ENCODE data around the gene EEPD1. TPM values are rescaled to one million over a fixed set of nuclear protein-coding genes. Genes with fewer than 3 reads are reported as not detected.

The EEPD1 gene
- total RNA-seq, 1 experiment from 2014 or later, result 7.8 TPM

DNA sequence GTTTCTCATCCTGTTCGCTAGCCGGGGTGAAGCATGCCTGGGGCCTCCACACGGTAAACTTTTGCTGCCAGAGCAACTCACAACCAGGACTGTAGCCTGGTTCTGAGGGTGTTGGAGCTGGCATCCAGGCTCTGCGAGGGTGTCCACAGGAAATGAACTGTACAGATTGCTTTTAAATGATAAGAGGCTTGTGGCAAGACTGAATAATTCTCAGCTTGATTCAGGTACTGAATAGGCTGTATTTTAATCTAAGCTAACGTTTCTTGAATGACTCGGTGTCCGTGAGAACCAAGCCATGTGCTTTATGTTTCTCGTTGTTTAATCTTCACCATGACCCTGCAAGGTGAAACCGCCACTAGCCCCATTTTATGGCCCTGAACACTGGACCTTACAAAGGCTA lies 49.3 kb downstream of the EEPD1 start:
- ATAC-seq, result no peak
- POLR2A ChIA-PET, result no interaction called here

DNA sequence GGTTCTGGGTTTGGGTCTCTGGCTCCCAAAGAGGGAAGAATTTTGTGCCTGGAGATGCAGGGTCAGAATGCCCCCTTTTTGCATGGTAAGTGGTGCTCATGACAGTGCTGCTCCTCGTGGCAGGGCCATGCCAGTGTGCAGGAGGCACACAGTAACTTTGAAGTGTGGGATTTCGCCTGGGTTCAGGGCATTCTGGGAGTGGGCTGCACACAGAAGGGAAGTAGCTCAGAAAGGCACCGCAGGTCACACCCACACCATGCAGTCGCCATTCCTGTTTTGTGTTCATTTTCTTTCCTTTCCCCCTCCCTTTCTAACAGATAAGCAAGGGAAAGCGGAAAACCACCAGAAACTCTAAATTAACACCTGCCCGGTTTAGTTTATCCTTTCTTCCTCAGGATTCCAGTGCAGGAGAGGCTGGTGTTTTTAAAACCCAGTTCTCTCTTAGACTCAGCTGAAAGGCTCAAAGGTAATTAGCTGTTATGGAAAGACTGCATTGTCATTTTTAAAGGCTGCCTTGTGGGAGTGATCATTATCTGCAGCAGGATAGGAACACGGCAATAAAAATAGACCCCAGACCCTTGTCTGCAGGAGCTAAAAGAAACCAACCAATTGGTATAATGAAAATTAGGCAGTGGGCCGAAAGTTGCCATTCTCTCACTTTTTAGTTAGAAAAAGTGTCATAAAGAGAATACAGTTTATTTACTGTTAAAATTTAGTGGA lies 50.2 kb downstream of the EEPD1 start:
- DNase-seq (ENCODE audit: low spot score) (no peak), ATAC-seq (no peak)
- Mint-ChIP-seq H3K9me3 (no peaks in the 10 kb centered on the region), H3K36me3 (peaks cover 4% of the 10 kb centered on the region; the same call in 1 of the 2 replicates), H3K4me1 (peaks cover 50% of the 10 kb centered on the region), H3K4me3 (no peak overlapping the region), H3K27me3 (ENCODE audit: low read depth) (no peaks in the 10 kb centered on the region), H3K27ac (peak overlapping the region; percentile 51)
- POLR2A ChIA-PET, result no interaction called here
- CTCF ChIA-PET, result interaction anchor here (0.5 to 1.4 kb wide), 3 partner anchors 41 to 182 kb away, joined by 3 to 4 read pairs (median 3); no protein-coding TSS in a partner anchor
- TF ChIP-seq, protein P1, sequence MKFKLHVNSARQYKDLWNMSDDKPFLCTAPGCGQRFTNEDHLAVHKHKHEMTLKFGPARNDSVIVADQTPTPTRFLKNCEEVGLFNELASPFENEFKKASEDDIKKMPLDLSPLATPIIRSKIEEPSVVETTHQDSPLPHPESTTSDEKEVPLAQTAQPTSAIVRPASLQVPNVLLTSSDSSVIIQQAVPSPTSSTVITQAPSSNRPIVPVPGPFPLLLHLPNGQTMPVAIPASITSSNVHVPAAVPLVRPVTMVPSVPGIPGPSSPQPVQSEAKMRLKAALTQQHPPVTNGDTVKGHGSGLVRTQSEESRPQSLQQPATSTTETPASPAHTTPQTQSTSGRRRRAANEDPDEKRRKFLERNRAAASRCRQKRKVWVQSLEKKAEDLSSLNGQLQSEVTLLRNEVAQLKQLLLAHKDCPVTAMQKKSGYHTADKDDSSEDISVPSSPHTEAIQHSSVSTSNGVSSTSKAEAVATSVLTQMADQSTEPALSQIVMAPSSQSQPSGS (CRISPR knock-in tag; IDR thresholded peaks at IDR 0.05; ENCODE audit: borderline replicate concordance, low read depth), result no peak
- TF ChIP-seq JAZF1 (CRISPR knock-in tag; IDR thresholded peaks at IDR 0.05) (no peak), TEAD1 (CRISPR knock-in tag; IDR thresholded peaks at IDR 0.05) (no peak), ETV6 (CRISPR knock-in tag; IDR thresholded peaks at IDR 0.05) (no peak), TCF7 (CRISPR knock-in tag; IDR thresholded peaks at IDR 0.05; ENCODE audit: low read depth) (no peak), NR3C1 (CRISPR knock-in tag; conservative IDR thresholded peaks at IDR 0.05; ENCODE audit: low read depth) (no peak), SMAD4 (CRISPR knock-in tag; IDR thresholded peaks at IDR 0.05) (no peak)
- TF ChIP-seq, protein P2, sequence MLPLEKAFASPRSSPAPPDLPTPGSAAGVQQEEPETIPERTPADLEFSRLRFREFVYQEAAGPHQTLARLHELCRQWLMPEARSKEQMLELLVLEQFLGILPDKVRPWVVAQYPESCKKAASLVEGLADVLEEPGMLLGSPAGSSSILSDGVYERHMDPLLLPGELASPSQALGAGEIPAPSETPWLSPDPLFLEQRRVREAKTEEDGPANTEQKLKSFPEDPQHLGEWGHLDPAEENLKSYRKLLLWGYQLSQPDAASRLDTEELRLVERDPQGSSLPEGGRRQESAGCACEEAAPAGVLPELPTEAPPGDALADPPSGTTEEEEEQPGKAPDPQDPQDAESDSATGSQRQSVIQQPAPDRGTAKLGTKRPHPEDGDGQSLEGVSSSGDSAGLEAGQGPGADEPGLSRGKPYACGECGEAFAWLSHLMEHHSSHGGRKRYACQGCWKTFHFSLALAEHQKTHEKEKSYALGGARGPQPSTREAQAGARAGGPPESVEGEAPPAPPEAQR (CRISPR knock-in tag; IDR thresholded peaks at IDR 0.05), result no peak
- TF ChIP-seq, protein P3, sequence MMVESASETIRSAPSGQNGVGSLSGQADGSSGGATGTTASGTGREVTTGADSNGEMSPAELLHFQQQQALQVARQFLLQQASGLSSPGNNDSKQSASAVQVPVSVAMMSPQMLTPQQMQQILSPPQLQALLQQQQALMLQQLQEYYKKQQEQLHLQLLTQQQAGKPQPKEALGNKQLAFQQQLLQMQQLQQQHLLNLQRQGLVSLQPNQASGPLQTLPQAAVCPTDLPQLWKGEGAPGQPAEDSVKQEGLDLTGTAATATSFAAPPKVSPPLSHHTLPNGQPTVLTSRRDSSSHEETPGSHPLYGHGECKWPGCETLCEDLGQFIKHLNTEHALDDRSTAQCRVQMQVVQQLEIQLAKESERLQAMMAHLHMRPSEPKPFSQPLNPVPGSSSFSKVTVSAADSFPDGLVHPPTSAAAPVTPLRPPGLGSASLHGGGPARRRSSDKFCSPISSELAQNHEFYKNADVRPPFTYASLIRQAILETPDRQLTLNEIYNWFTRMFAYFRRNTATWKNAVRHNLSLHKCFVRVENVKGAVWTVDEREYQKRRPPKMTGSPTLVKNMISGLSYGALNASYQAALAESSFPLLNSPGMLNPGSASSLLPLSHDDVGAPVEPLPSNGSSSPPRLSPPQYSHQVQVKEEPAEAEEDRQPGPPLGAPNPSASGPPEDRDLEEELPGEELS (CRISPR knock-in tag; IDR thresholded peaks at IDR 0.05), result no peak
- TF ChIP-seq, protein P4, sequence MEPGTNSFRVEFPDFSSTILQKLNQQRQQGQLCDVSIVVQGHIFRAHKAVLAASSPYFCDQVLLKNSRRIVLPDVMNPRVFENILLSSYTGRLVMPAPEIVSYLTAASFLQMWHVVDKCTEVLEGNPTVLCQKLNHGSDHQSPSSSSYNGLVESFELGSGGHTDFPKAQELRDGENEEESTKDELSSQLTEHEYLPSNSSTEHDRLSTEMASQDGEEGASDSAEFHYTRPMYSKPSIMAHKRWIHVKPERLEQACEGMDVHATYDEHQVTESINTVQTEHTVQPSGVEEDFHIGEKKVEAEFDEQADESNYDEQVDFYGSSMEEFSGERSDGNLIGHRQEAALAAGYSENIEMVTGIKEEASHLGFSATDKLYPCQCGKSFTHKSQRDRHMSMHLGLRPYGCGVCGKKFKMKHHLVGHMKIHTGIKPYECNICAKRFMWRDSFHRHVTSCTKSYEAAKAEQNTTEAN (CRISPR knock-in tag; IDR thresholded peaks at IDR 0.05), result no peak
- TF ChIP-seq, protein P5, sequence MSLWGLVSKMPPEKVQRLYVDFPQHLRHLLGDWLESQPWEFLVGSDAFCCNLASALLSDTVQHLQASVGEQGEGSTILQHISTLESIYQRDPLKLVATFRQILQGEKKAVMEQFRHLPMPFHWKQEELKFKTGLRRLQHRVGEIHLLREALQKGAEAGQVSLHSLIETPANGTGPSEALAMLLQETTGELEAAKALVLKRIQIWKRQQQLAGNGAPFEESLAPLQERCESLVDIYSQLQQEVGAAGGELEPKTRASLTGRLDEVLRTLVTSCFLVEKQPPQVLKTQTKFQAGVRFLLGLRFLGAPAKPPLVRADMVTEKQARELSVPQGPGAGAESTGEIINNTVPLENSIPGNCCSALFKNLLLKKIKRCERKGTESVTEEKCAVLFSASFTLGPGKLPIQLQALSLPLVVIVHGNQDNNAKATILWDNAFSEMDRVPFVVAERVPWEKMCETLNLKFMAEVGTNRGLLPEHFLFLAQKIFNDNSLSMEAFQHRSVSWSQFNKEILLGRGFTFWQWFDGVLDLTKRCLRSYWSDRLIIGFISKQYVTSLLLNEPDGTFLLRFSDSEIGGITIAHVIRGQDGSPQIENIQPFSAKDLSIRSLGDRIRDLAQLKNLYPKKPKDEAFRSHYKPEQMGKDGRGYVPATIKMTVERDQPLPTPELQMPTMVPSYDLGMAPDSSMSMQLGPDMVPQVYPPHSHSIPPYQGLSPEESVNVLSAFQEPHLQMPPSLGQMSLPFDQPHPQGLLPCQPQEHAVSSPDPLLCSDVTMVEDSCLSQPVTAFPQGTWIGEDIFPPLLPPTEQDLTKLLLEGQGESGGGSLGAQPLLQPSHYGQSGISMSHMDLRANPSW (CRISPR knock-in tag; conservative IDR thresholded peaks at IDR 0.05; ENCODE audit: low read depth), result no peak
- TF ChIP-seq, protein P6, sequence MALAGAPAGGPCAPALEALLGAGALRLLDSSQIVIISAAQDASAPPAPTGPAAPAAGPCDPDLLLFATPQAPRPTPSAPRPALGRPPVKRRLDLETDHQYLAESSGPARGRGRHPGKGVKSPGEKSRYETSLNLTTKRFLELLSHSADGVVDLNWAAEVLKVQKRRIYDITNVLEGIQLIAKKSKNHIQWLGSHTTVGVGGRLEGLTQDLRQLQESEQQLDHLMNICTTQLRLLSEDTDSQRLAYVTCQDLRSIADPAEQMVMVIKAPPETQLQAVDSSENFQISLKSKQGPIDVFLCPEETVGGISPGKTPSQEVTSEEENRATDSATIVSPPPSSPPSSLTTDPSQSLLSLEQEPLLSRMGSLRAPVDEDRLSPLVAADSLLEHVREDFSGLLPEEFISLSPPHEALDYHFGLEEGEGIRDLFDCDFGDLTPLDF (CRISPR knock-in tag; IDR thresholded peaks at IDR 0.05), result no peak

More for the DNA sequence above, 49.3 kb downstream of the EEPD1 start:
- H3K36me3 Mint-ChIP-seq, result peaks cover 6% of the 10 kb centered on the region; the same call in 1 of the 2 replicates
- H3K27me3 Mint-ChIP-seq (ENCODE audit: low read depth), result no peaks in the 10 kb centered on the region
- no peak overlapping the region for H3K4me3 Mint-ChIP-seq
- CTCF ChIA-PET, result interaction anchor here (1.3 to 1.5 kb wide), 3 partner anchors 115 to 181 kb away, joined by 3 to 6 read pairs (median 4); no protein-coding TSS in a partner anchor
- H3K27ac Mint-ChIP-seq, result no peak overlapping the region
- no peaks in the 10 kb centered on the region for H3K9me3 Mint-ChIP-seq
- no peak for DNase-seq (ENCODE audit: low spot score)
- H3K4me1 Mint-ChIP-seq, result peaks cover 42% of the 10 kb centered on the region
- TF ChIP-seq, protein P7, sequence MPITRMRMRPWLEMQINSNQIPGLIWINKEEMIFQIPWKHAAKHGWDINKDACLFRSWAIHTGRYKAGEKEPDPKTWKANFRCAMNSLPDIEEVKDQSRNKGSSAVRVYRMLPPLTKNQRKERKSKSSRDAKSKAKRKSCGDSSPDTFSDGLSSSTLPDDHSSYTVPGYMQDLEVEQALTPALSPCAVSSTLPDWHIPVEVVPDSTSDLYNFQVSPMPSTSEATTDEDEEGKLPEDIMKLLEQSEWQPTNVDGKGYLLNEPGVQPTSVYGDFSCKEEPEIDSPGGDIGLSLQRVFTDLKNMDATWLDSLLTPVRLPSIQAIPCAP (CRISPR knock-in tag; IDR thresholded peaks at IDR 0.05), result no peak
- TF ChIP-seq, protein P8, sequence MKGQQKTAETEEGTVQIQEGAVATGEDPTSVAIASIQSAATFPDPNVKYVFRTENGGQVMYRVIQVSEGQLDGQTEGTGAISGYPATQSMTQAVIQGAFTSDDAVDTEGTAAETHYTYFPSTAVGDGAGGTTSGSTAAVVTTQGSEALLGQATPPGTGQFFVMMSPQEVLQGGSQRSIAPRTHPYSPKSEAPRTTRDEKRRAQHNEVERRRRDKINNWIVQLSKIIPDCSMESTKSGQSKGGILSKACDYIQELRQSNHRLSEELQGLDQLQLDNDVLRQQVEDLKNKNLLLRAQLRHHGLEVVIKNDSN (CRISPR knock-in tag; IDR thresholded peaks at IDR 0.05), result no peak
- no peak for TF ChIP-seq ZNF121 (CRISPR knock-in tag; IDR thresholded peaks at IDR 0.05)
- TF ChIP-seq, protein P4 (CRISPR knock-in tag; IDR thresholded peaks at IDR 0.05), result no peak
- TF ChIP-seq ESRRA (CRISPR knock-in tag; IDR thresholded peaks at IDR 0.05; ENCODE audit: borderline replicate concordance), result no peak
- TF ChIP-seq, protein P9, sequence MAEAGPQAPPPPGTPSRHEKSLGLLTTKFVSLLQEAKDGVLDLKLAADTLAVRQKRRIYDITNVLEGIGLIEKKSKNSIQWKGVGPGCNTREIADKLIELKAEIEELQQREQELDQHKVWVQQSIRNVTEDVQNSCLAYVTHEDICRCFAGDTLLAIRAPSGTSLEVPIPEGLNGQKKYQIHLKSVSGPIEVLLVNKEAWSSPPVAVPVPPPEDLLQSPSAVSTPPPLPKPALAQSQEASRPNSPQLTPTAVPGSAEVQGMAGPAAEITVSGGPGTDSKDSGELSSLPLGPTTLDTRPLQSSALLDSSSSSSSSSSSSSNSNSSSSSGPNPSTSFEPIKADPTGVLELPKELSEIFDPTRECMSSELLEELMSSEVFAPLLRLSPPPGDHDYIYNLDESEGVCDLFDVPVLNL (CRISPR knock-in tag; IDR thresholded peaks at IDR 0.05; ENCODE audit: borderline replicate concordance, low read depth), result no peak
